WTC11 (cell line): ENCODE results near the gene MCMBP.

Source experiments
- EMX1 ChIP-seq: fragments of 250-450 bp; sonication (Bioruptor Pico); IDR thresholded peaks from 2 replicates; pipeline ENCODE4 v1.8.0; 2021; ENCODE audit warnings: mild to moderate bottlenecking
- JUN ChIP-seq: sonication (generic); formaldehyde crosslinking; IDR thresholded peaks from 2 replicates; pipeline ENCODE4 v1.8.0; 2023; ENCODE audit warnings: mild to moderate bottlenecking, missing genetic modification reagents
- ZBTB21 ChIP-seq: sonication (generic); formaldehyde crosslinking; IDR thresholded peaks from 2 replicates; pipeline ENCODE4 v1.8.1; 2023; ENCODE audit warnings: mild to moderate bottlenecking, missing genetic modification reagents, borderline replicate concordance
- TF ChIP-seq, protein P1 (sequence below): fragments of 200-600 bp; IDR thresholded peaks from 2 replicates; pipeline ENCODE4 v1.8.0; 2022; ENCODE audit warnings: antibody characterized with exemption

DNA sequence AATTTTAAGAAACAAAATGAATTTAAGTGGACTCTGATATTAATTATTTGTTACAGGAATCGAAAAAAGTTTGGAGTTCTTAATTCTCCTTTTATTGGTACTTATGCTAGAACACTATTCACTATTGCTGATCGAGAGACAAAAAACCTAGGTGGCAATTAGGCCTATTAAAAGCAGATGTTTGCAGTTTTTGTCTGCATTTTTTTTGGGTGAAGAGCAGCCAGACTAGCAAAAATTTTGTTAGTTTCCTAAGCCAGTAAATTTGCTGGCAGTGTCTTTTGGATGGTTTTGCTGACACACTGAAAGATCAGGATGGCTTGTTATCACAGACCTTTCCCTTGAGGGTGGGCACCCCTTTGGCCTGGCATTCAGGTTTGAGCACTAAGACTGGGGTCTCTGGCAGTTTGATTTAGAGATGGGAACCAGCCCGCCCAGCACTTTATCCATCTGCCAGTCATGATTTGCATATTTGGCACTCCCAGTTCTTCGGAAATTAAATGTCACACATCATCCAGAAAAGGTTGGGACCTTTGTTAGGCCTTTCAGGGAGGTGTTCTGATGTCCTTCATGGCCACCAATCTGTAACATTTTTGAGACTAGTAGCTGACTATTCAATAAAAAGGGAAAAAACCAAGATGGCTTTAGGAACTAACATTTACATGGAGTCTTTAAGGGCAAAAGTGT is 89.5 kb downstream of the MCMBP start:
- TF ChIP-seq ZBTB21 (CRISPR knock-in tag): no peak
- TF ChIP-seq EMX1 (CRISPR knock-in tag): no peak
- no peak for TF ChIP-seq JUN
- TF ChIP-seq, protein P1, sequence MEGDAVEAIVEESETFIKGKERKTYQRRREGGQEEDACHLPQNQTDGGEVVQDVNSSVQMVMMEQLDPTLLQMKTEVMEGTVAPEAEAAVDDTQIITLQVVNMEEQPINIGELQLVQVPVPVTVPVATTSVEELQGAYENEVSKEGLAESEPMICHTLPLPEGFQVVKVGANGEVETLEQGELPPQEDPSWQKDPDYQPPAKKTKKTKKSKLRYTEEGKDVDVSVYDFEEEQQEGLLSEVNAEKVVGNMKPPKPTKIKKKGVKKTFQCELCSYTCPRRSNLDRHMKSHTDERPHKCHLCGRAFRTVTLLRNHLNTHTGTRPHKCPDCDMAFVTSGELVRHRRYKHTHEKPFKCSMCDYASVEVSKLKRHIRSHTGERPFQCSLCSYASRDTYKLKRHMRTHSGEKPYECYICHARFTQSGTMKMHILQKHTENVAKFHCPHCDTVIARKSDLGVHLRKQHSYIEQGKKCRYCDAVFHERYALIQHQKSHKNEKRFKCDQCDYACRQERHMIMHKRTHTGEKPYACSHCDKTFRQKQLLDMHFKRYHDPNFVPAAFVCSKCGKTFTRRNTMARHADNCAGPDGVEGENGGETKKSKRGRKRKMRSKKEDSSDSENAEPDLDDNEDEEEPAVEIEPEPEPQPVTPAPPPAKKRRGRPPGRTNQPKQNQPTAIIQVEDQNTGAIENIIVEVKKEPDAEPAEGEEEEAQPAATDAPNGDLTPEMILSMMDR: no peak
